Transverse colon (tissue), 4 donors: Measurements from ENCODE around the gene PIWIL4. TPM values are rescaled to one million over a fixed set of nuclear protein-coding genes. Genes with fewer than 3 reads are reported as not detected.

Experiments used
- DNase-seq: peaks from one replicate; pipeline ENCODE4 v3.0.0-alpha.2; 2019
- H3K27ac ChIP-seq, 4 donors: fragments of 200-600 bp; sonication (generic); 2 replicates each; pipeline ENCODE4 v1.5.1; 2016 to 2018; ENCODE audit warnings: inconsistent platforms in 4 of 4
- H3K27me3 ChIP-seq: fragments of 200-600 bp; sonication (generic); 2 replicates; pipeline ENCODE4 v1.5.1; 2017; ENCODE audit warnings: inconsistent platforms
- H3K36me3 ChIP-seq, 4 donors: fragments of 200-600 bp; sonication (generic); 2 replicates each; pipeline ENCODE4 v1.5.1; 2017 to 2019; ENCODE audit warnings: inconsistent platforms in 4 of 4
- H3K4me1 ChIP-seq, 4 donors: fragments of 200-600 bp; sonication (generic); 2 replicates each; pipeline ENCODE4 v1.5.1; 2017 to 2020; ENCODE audit warnings: inconsistent platforms in 4 of 4
- H3K4me3 ChIP-seq, 4 donors: fragments of 200-600 bp; sonication (generic); 1 replicate in 1 of 4; 2 replicates in 3 of 4; pipeline versions ENCODE4 v1.5.1 to v1.6.1; 2017 to 2019; ENCODE audit warnings: inconsistent platforms in 4 of 4
- H3K9me3 ChIP-seq, 2 donors: fragments of 200-600 bp; sonication (generic); 2 replicates each; pipeline ENCODE4 v1.5.1; 2017 to 2019; ENCODE audit warnings: inconsistent platforms in 2 of 2
- CTCF ChIP-seq, 5 experiments: fragments of 200-600 bp in 3 of 5; fragments of 450-650 bp in 2 of 5; sonication (generic) in 3 of 5; IDR thresholded peaks; 1 replicate in 2 of 5; 2 replicates in 3 of 5; pipeline ENCODE4 v1.5.1; 2016 to 2017; ENCODE audit warnings: antibody characterized with exemption in 5 of 5, inconsistent platforms in 3 of 5, mild to moderate bottlenecking in 2 of 5, moderate library complexity in 1 of 5
- EP300 ChIP-seq: sonication (generic); formaldehyde crosslinking; IDR thresholded peaks from one replicate; pipeline ENCODE4 v1.6.1; 2017; ENCODE audit warnings: antibody characterized with exemption, low read depth
- POLR2A ChIP-seq: fragments of 450-650 bp; IDR thresholded peaks from one replicate; pipeline ENCODE4 v1.6.1; 2016; ENCODE audit warnings: antibody characterized with exemption, mild to moderate bottlenecking, moderate library complexity
- POLR2AphosphoS5 ChIP-seq, 3 donors: sonication (generic); formaldehyde crosslinking; IDR thresholded peaks; one replicate each; pipeline ENCODE4 v1.6.1; 2016; ENCODE audit warnings: antibody characterized with exemption in 3 of 3
- WGBS, 2 donors: methylation state at CpG; one replicate each; pipeline ENCODE4 v1.1.5; 2018; ENCODE audit warnings: low coverage in 1 of 2; 5-methylcytosine and 5-hydroxymethylcytosine counted together
- in situ Hi-C, 4 donors: fragments of 200-750 bp; cut with MboI; loops; one replicate each; pipeline versions ENCODE4 v1.15.0 to v1.15.1; 2017; ENCODE audit warnings: low sequenced_read_pairs in 3 of 4, low pct_ligation_motif_present in 1 of 4, low pct_unique_long_range_greater_than_20kb in 1 of 4
- intact Hi-C: fragments of 100-400 bp; cut with DNase I; formaldehyde crosslinking; loops from one replicate; pipeline ENCODE4 v1.15.1; 2023; ENCODE audit warnings: low total_unique reads
- total RNA-seq, 4 donors: library from RNA; depleted of rRNA; stranded (reverse); fragments of >200 nt; gene quantifications; one replicate each; pipeline ENCODE4 v1.1.0, GENCODE V29; 2016

The PIWIL4 gene
- 10 to 100 TPM in 1 of 4 donors, 1 to 10 TPM in 3; 6.7 to 17.9 (median 8.9) TPM for total RNA-seq

GRCh38 chr11:94567181-94567670, at the start of gene PIWIL4:
Gene PIWIL4, plus strand, starts transcription at chr11:94567368. Its CDS starts 151 bp downstream, at chr11:94567519.
- TF ChIP-seq EP300 (no peak), POLR2AphosphoS5 (IDR thresholded peaks at IDR 0.05) (no peak), CTCF (IDR thresholded peaks at IDR 0.05) (no peak), POLR2A (no peak)
- no peaks in the 10 kb centered on the region for H3K9me3 ChIP-seq
- WGBS, 2 donors = 96 to 100% methylated on average over 1 to 25 of the region's 25 CpGs
- H3K27me3 ChIP-seq = no peaks in the 10 kb centered on the region
- in situ Hi-C loops (no loop called here), intact Hi-C loops (no loop called here)
- H3K36me3 ChIP-seq = no peaks in the 10 kb centered on the region
- no peak within 1 kb of the TSS for H3K27ac ChIP-seq
- peaks cover 0 to 4% (median 0%) of the 10 kb centered on the region in 4 donors for H3K4me1 ChIP-seq
- no peak within 1 kb of the TSS for H3K4me3 ChIP-seq
- DNase-seq = no peak

GRCh38 chr11:94518300-94518699, 48.9 kb upstream of the PIWIL4 start:
- intact Hi-C loops = loop anchor here (5.0 kb wide), 1 partner anchor 44 kb away; no protein-coding TSS in a partner anchor
- no peaks in the 10 kb centered on the region for H3K36me3 ChIP-seq
- H3K4me1 ChIP-seq = peaks cover 0 to 12% (median 4%) of the 10 kb centered on the region in 4 donors
- no peaks in the 10 kb centered on the region for H3K9me3 ChIP-seq
- 55 to 72% methylated on average over 3 to 4 of the region's 4 CpGs for WGBS, 2 donors
- TF ChIP-seq CTCF (IDR thresholded peaks at IDR 0.05) = no peak
- TF ChIP-seq EP300 = no peak
- no peak for TF ChIP-seq POLR2A
- TF ChIP-seq POLR2AphosphoS5 (IDR thresholded peaks at IDR 0.05) = no peak
- H3K4me3 ChIP-seq = no peak overlapping the region
- H3K27ac ChIP-seq = no peak overlapping the region
- no peaks in the 10 kb centered on the region for H3K27me3 ChIP-seq
- in situ Hi-C loops = loop anchor here in 1 of 4 donors (25.0 kb wide), 1 partner anchor 631 kb away; no protein-coding TSS in a partner anchor
- no peak for DNase-seq

GRCh38 chr11:94519478-94520084, 47.6 kb upstream of the PIWIL4 start:
- Histone ChIP-seq H3K4me3 (no peak overlapping the region), H3K4me1 (peaks cover 0 to 7% (median 2%) of the 10 kb centered on the region in 4 donors), H3K27me3 (no peaks in the 10 kb centered on the region), H3K36me3 (no peaks in the 10 kb centered on the region), H3K9me3 (no peaks in the 10 kb centered on the region), H3K27ac (no peak overlapping the region)
- in situ Hi-C loops (loop anchor here in 2 of 4 donors (10.0 to 25.0 kb wide), 3 partner anchors 75 to 632 kb away; no protein-coding TSS in a partner anchor), intact Hi-C loops (loop anchor here (5.0 kb wide), 1 partner anchor 43 kb away; no protein-coding TSS in a partner anchor)
- 11 to 20% methylated on average over 5 of the region's 5 CpGs for WGBS, 2 donors
- DNase-seq = no peak
- TF ChIP-seq CTCF (IDR thresholded peaks at IDR 0.05) (peak; percentile 55 to 78 (median 71)), EP300 (no peak)

GRCh38 chr11:94521684-94522083, 45.5 kb upstream of the PIWIL4 start:
- H3K4me3 ChIP-seq = no peak overlapping the region
- H3K4me1 ChIP-seq = peaks cover 0 to 21% (median 10%) of the 10 kb centered on the region in 4 donors
- H3K9me3 ChIP-seq = no peaks in the 10 kb centered on the region
- TF ChIP-seq CTCF (IDR thresholded peaks at IDR 0.05) (peak; percentile 21 to 62 (median 42)), POLR2A (no peak)
- in situ Hi-C loops (loop anchor here in 2 of 4 donors (10.0 to 25.0 kb wide), 3 partner anchors 73 to 634 kb away; no protein-coding TSS in a partner anchor), intact Hi-C loops (no loop called here)
- no peak overlapping the region for H3K27ac ChIP-seq
- no peaks in the 10 kb centered on the region for H3K36me3 ChIP-seq
- no peak for DNase-seq
- no peaks in the 10 kb centered on the region for H3K27me3 ChIP-seq
- 38 to 61% methylated on average over 1 to 5 of the region's 5 CpGs for WGBS, 2 donors
